ENCODE data around the gene MIOX.

GRCh38 chr22:50485221-50486131 lies 1.2 kb upstream of the MIOX start:
- TF ChIP-seq CTCF (IDR thresholded peaks at IDR 0.05 in 2 of 3, conservative IDR thresholded peaks at IDR 0.05 in 1 of 3; ENCODE audit: borderline replicate concordance in 1 of 3, insufficient read depth in 1 of 3, low read depth in 2 of 3, low read length in 2 of 3) (0 out of 6 replicates have a peak, but pooled peaks of 1 of the 3 experiments have one; percentile 6), ATF3 (IDR thresholded peaks at IDR 0.05) (no peak), REST (IDR thresholded peaks at IDR 0.05; ENCODE audit: low read depth) (no peak), EZH2 (IDR thresholded peaks at IDR 0.05) (no peak), EZH2phosphoT487 (IDR thresholded peaks at IDR 0.05; ENCODE audit: borderline replicate concordance) (no peak), POLR2AphosphoS5 (IDR thresholded peaks at IDR 0.05; ENCODE audit: low read depth, low read length) (peak; percentile 63), POLR2A (IDR thresholded peaks at IDR 0.05; ENCODE audit: borderline replicate concordance, extremely low read depth, insufficient read depth, insufficient read length) (no peak), SP1 (IDR thresholded peaks at IDR 0.05; ENCODE audit: low read depth) (no peak)
